GM23338 (cell line): Measurements from ENCODE around the gene CNR1. TPM values are rescaled to one million over a fixed set of nuclear protein-coding genes. Genes with fewer than 3 reads are reported as not detected.
A peak's percentile ranks its signal among the peaks of the same experiment; 100 is the strongest.

Source experiments
- ATAC-seq: fragments of 200-7000 bp; cut with Tn5 transposase; 3 replicates; pipeline ENCODE4 v1.9.1; 2020
- DNase-seq: peaks from one replicate; pipeline ENCODE4 v3.0.0-alpha.2; 2015; ENCODE audit warnings: low spot score
- H2AFZ ChIP-seq: fragments of 200-600 bp; sonication (generic); 2 replicates; pipeline ENCODE4 v1.8.0; 2016; ENCODE audit warnings: antibody characterized with exemption, mild to moderate bottlenecking, moderate library complexity
- H3F3A ChIP-seq: fragments of 200-600 bp; sonication (generic); replicated peaks from 2 replicates; pipeline ENCODE4 v1.8.0; 2017; ENCODE audit warnings: antibody characterized with exemption, mixed run types, low read depth
- H3K27ac ChIP-seq: fragments of 200-600 bp; sonication (generic); 2 replicates; pipeline ENCODE4 v1.6.1; 2016; ENCODE audit warnings: low read depth
- H3K27me3 ChIP-seq: fragments of 200-600 bp; sonication (generic); 2 replicates; pipeline ENCODE4 v1.8.0; 2016; ENCODE audit warnings: mild to moderate bottlenecking, mixed run types, moderate library complexity; ENCODE audit not compliant: insufficient read depth
- H3K36me3 ChIP-seq: fragments of 200-600 bp; sonication (generic); 2 replicates; pipeline ENCODE4 v1.8.0; 2016; ENCODE audit warnings: mild to moderate bottlenecking; ENCODE audit not compliant: insufficient read depth
- H3K4me1 ChIP-seq: fragments of 200-600 bp; sonication (generic); 2 replicates; pipeline ENCODE4 v1.8.0; 2016; ENCODE audit warnings: mild to moderate bottlenecking, moderate library complexity; ENCODE audit not compliant: insufficient read depth
- H3K4me2 ChIP-seq: fragments of 200-600 bp; sonication (generic); 2 replicates; pipeline ENCODE4 v1.7.1; 2017; ENCODE audit warnings: mixed run types
- H3K4me3 ChIP-seq: fragments of 200-600 bp; sonication (generic); 2 replicates; pipeline ENCODE4 v1.6.1; 2016; ENCODE audit warnings: mixed run types
- H3K79me2 ChIP-seq: fragments of 200-600 bp; sonication (generic); replicated peaks from 2 replicates; pipeline ENCODE4 v1.8.0; 2017; ENCODE audit warnings: mild to moderate bottlenecking; ENCODE audit not compliant: insufficient read depth
- H3K9me2 ChIP-seq: fragments of 200-600 bp; sonication (generic); 2 replicates; pipeline ENCODE4 v1.8.0; 2017; ENCODE audit not compliant: insufficient read depth
- H4K20me1 ChIP-seq: fragments of 200-600 bp; sonication (generic); replicated peaks from 2 replicates; pipeline ENCODE4 v1.8.0; 2017; ENCODE audit warnings: mild to moderate bottlenecking; ENCODE audit not compliant: insufficient read depth
- H3K27ac Mint-ChIP-seq: 2 replicates; pipeline ENCODE4 v1.8.0; 2020; ENCODE audit warnings: inconsistent platforms, mild to moderate bottlenecking, moderate library complexity, mixed read lengths
- H3K27me3 Mint-ChIP-seq: 3 replicates; pipeline ENCODE4 v1.8.0; 2022; ENCODE audit warnings: low read depth, mild to moderate bottlenecking, moderate library complexity, mixed read lengths, inconsistent platforms; ENCODE audit not compliant: insufficient read depth, poor library complexity
- H3K36me3 Mint-ChIP-seq: 3 replicates; pipeline ENCODE4 v1.8.0; 2021; ENCODE audit warnings: low read depth, mild to moderate bottlenecking, inconsistent platforms, moderate library complexity, mixed read lengths
- H3K4me1 Mint-ChIP-seq: 3 replicates; pipeline ENCODE4 v1.8.0; 2020; ENCODE audit warnings: mild to moderate bottlenecking, inconsistent platforms, mixed read lengths
- H3K4me3 Mint-ChIP-seq: 3 replicates; pipeline ENCODE4 v1.8.0; 2021; ENCODE audit warnings: moderate library complexity, mild to moderate bottlenecking, inconsistent platforms, mixed read lengths
- H3K9me3 Mint-ChIP-seq: 3 replicates; pipeline ENCODE4 v1.8.0; 2020; ENCODE audit warnings: moderate library complexity, mild to moderate bottlenecking, inconsistent platforms, mixed read lengths
- EZH2 ChIP-seq: fragments of 200-600 bp; sonication (generic); IDR thresholded peaks from one replicate; pipeline ENCODE4 v1.8.0; 2017; ENCODE audit warnings: antibody characterized with exemption, mild to moderate bottlenecking, low read depth; ENCODE audit not compliant: unreplicated experiment
- EZH2phosphoT487 ChIP-seq: fragments of 200-600 bp; sonication (generic); IDR thresholded peaks from one replicate; pipeline ENCODE4 v1.8.1; 2018; ENCODE audit warnings: antibody characterized with exemption; ENCODE audit not compliant: unreplicated experiment
- POLR2AphosphoS5 ChIP-seq: IDR thresholded peaks from 2 replicates; pipeline ENCODE4 v1.6.1; 2016; ENCODE audit warnings: antibody characterized with exemption, low read depth
- ZNF114 ChIP-seq: fragments of 250-450 bp; sonication (Bioruptor Pico); IDR thresholded peaks from 2 replicates; pipeline ENCODE4 v1.5.0; 2020; ENCODE audit warnings: mild to moderate bottlenecking, moderate library complexity
- polyA plus RNA-seq: library from polyadenylated mRNA; unstranded; fragments of >200 nt; fragmentation: Nextera tagmentation; extraction: Ambion mirVana; gene quantifications from 2 replicates; pipeline ENCODE4 v1.2.1, GENCODE V29; 2016
- total RNA-seq: library from RNA; depleted of rRNA; stranded (reverse); fragments of >200 nt; shearing (Covaris generic); gene quantifications from 2 replicates; pipeline ENCODE4 v1.2.3, GENCODE V29; 2014
- TF ChIP-seq, protein P1 (sequence below): fragments of 250-450 bp; sonication (Bioruptor Pico); IDR thresholded peaks from 2 replicates; pipeline ENCODE4 v1.5.0; 2020; ENCODE audit warnings: mild to moderate bottlenecking, moderate library complexity

The CNR1 gene
- total and polyA plus RNA-seq, 2 experiments from 2014 or later, result 0.71 to 2.6 TPM

DNA sequence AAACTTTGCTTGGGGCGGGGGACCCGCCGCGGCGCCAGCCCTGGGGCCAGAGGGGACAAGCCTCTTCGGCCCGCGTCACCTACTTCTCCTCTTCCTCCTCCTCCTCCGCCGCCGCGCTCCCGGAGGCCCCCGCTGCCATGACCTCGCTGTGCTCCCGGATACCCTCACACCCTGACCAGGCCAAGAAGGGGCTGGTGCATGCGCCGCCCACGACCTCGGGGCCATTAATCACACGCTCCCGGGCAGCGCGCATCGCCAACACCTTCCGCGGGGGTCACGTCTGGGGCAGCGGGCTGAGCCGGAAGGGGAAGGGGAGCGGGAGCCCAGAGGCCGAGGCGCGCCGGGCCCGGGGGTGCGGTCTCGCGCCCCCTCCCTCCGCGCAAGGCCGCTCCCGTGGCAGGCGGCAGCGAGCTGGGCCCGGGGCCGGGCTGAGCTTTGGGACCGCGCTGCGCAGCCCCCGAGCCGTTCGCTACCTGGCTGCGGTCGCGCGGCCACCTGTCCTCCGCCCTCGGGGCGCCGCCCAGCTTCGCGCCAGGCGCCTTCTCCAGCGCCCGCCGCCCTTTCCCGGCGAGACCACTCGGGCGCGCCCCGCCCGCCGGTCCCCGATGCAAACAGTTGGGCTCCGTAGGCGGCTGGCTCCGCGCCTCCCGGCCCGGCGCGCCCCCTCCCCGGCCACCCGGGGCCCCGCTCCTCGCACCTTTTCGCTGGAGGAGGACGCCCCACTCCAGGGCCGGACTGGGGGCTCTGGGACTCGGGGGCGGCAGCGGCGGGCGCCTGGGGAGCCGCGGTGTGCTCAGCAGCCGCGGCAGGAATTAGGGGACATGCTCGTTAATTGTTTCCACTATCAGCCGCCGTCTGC, 575 bp upstream of the CNR1 start:
- Mint-ChIP-seq H3K9me3 (no peaks in the 10 kb centered on the region; the same call in 2 of the 3 replicates), H3K4me3 (peak overlapping the region; percentile 85), H3K27ac (no peak overlapping the region), H3K27me3 (peaks cover 44% of the 10 kb centered on the region), H3K36me3 (no peaks in the 10 kb centered on the region; the same call in 2 of the 3 replicates), H3K4me1 (peaks cover 16% of the 10 kb centered on the region)
- peak overlapping the region; percentile 94 for H2AFZ ChIP-seq
- no peaks in the 10 kb centered on the region for H3K9me2 ChIP-seq
- peaks cover 21% of the 10 kb centered on the region for H3K4me1 ChIP-seq
- TF ChIP-seq EZH2phosphoT487 (no peak), EZH2 (peak; percentile 40), POLR2AphosphoS5 (peak; percentile 42; the same call in 1 of the 2 replicates), ZNF114 (CRISPR knock-in tag) (no peak)
- TF ChIP-seq, protein P1, sequence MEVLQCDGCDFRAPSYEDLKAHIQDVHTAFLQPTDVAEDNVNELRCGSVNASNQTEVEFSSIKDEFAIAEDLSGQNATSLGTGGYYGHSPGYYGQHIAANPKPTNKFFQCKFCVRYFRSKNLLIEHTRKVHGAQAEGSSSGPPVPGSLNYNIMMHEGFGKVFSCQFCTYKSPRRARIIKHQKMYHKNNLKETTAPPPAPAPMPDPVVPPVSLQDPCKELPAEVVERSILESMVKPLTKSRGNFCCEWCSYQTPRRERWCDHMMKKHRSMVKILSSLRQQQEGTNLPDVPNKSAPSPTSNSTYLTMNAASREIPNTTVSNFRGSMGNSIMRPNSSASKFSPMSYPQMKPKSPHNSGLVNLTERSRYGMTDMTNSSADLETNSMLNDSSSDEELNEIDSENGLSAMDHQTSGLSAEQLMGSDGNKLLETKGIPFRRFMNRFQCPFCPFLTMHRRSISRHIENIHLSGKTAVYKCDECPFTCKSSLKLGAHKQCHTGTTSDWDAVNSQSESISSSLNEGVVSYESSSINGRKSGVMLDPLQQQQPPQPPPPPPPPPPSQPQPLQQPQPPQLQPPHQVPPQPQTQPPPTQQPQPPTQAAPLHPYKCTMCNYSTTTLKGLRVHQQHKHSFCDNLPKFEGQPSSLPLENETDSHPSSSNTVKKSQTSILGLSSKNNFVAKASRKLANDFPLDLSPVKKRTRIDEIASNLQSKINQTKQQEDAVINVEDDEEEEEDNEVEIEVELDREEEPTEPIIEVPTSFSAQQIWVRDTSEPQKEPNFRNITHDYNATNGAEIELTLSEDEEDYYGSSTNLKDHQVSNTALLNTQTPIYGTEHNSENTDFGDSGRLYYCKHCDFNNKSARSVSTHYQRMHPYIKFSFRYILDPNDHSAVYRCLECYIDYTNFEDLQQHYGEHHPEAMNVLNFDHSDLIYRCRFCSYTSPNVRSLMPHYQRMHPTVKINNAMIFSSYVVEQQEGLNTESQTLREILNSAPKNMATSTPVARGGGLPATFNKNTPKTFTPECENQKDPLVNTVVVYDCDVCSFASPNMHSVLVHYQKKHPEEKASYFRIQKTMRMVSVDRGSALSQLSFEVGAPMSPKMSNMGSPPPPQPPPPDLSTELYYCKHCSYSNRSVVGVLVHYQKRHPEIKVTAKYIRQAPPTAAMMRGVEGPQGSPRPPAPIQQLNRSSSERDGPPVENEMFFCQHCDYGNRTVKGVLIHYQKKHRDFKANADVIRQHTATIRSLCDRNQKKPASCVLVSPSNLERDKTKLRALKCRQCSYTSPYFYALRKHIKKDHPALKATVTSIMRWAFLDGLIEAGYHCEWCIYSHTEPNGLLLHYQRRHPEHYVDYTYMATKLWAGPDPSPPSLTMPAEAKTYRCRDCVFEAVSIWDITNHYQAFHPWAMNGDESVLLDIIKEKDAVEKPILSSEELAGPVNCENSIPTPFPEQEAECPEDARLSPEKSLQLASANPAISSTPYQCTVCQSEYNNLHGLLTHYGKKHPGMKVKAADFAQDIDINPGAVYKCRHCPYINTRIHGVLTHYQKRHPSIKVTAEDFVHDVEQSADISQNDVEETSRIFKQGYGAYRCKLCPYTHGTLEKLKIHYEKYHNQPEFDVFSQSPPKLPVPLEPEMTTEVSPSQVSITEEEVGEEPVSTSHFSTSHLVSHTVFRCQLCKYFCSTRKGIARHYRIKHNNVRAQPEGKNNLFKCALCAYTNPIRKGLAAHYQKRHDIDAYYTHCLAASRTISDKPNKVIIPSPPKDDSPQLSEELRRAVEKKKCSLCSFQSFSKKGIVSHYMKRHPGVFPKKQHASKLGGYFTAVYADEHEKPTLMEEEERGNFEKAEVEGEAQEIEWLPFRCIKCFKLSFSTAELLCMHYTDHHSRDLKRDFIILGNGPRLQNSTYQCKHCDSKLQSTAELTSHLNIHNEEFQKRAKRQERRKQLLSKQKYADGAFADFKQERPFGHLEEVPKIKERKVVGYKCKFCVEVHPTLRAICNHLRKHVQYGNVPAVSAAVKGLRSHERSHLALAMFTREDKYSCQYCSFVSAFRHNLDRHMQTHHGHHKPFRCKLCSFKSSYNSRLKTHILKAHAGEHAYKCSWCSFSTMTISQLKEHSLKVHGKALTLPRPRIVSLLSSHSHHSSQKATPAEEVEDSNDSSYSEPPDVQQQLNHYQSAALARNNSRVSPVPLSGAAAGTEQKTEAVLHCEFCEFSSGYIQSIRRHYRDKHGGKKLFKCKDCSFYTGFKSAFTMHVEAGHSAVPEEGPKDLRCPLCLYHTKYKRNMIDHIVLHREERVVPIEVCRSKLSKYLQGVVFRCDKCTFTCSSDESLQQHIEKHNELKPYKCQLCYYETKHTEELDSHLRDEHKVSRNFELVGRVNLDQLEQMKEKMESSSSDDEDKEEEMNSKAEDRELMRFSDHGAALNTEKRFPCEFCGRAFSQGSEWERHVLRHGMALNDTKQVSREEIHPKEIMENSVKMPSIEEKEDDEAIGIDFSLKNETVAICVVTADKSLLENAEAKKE (CRISPR knock-in tag), result no peak
- no peaks in the 10 kb centered on the region for H4K20me1 ChIP-seq
- H3K4me3 ChIP-seq, result peak overlapping the region; percentile 84
- H3F3A ChIP-seq, result no peaks in the 10 kb centered on the region
- no peaks in the 10 kb centered on the region for H3K79me2 ChIP-seq
- peak; percentile 63 for ATAC-seq
- peak; percentile 60 for DNase-seq
- H3K4me2 ChIP-seq, result peak overlapping the region; percentile 96
- H3K36me3 ChIP-seq, result no peaks in the 10 kb centered on the region
- H3K27me3 ChIP-seq, result peaks cover 45% of the 10 kb centered on the region
- H3K27ac ChIP-seq, result no peak overlapping the region
